Muscle of back (tissue), 11 donors: Measurements from ENCODE around the gene PFDN5. TPM values are rescaled to one million over a fixed set of nuclear protein-coding genes. Genes with fewer than 3 reads are reported as not detected.

Experiments
- DNase-seq, 3 donors: peaks; one replicate each; pipeline versions ENCODE4 v3.0.0 to v3.0.0-alpha.2; 2013
- polyA plus RNA-seq, 10 donors: library from polyadenylated mRNA; unstranded; fragments of 120-200 nt; gene quantifications; one replicate each; pipeline ENCODE4 v1.2.1, GENCODE V29; 2013; ENCODE audit not compliant: insufficient read length in 10 of 10

Gene PFDN5
- polyA plus RNA-seq, 10 donors, result 481 to 551 (median 501) TPM

DNA sequence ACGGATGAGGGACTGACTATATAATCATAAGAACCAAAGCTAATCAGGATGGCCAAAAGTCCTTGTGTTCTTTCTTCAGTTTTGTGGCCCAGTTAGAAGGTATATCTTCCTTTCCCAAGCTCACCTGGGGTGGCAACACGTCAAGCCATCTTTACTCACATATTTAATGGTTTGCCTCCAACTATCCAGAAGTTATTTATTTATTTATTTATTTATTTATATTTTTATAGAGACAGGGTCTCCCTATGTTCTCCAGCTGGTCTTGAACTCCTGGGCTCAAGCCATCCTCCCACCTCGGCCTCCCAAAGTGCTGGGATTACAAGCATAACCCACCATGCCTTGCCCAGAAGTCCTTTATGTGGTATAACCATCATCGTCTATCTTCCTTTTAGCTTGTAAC lies 52.6 kb downstream of the PFDN5 start:
- no peak for DNase-seq

Other genes with a start within 250 kb of the PFDN5 start
- gene TNS2, start 245.5 kb upstream of the PFDN5 start, polyA plus RNA-seq, result 100 to 1,000 TPM in 3 of 10 donors, 10 to 100 TPM in 7; 60.2 to 137 (median 84.2) TPM
- gene SPRYD3, start 216.2 kb upstream of the PFDN5 start, polyA plus RNA-seq, result 10 to 100 TPM; 15.9 to 22.3 (median 18.3) TPM
- gene IGFBP6, start 197.9 kb upstream of the PFDN5 start, polyA plus RNA-seq, result 100 to 1,000 TPM in 6 of 10 donors, 10 to 100 TPM in 4; 39.4 to 236 (median 105) TPM
- under 1 TPM in 8 of 10 donors, not detected in 2; 0.12 to 0.45 (median 0.22) TPM for gene SOAT2, start 192.1 kb upstream of the PFDN5 start, polyA plus RNA-seq
- gene ZNF740, start 114.8 kb upstream of the PFDN5 start, polyA plus RNA-seq, result 10 to 100 TPM; 25.0 to 36.7 (median 28.3) TPM
- gene CSAD, start 114.6 kb upstream of the PFDN5 start, polyA plus RNA-seq, result 10 to 100 TPM; 18.5 to 75.7 (median 28.7) TPM
- 1 to 10 TPM in 5 of 10 donors, under 1 TPM in 5; 0.46 to 5.6 (median 0.93) TPM for gene ITGB7, start 88.3 kb upstream of the PFDN5 start, polyA plus RNA-seq
- 10 to 100 TPM; 17.8 to 45.7 (median 26.1) TPM for gene RARG, start 63.3 kb upstream of the PFDN5 start, polyA plus RNA-seq
- 1 to 10 TPM; 3.6 to 8.6 (median 5.2) TPM for gene ESPL1, start 27.2 kb upstream of the PFDN5 start, polyA plus RNA-seq
- gene MYG1, start 4.2 kb downstream of the PFDN5 start, polyA plus RNA-seq, result 10 to 100 TPM; 30.5 to 40.3 (median 33.3) TPM
- 10 to 100 TPM; 44.1 to 68.4 (median 49.4) TPM for gene AAAS, start 26.1 kb downstream of the PFDN5 start, polyA plus RNA-seq
- under 1 TPM in 5 of 10 donors, not detected in 5; 0.10 to 0.22 (median 0.20) TPM for gene SP7, start 40.8 kb downstream of the PFDN5 start, polyA plus RNA-seq
- 10 to 100 TPM; 31.0 to 46.7 (median 40.0) TPM for gene SP1, start 84.6 kb downstream of the PFDN5 start, polyA plus RNA-seq
- under 1 TPM in 2 of 10 donors, not detected in 8; 0.28 to 0.60 TPM for gene AMHR2, start 128.3 kb downstream of the PFDN5 start, polyA plus RNA-seq
- gene PRR13, start 146.2 kb downstream of the PFDN5 start, polyA plus RNA-seq, result 10 to 100 TPM; 39.2 to 58.4 (median 49.0) TPM
- gene PCBP2, start 156.6 kb downstream of the PFDN5 start, polyA plus RNA-seq, result 100 to 1,000 TPM; 505 to 651 (median 595) TPM
- 10 to 100 TPM; 10.1 to 25.7 (median 13.5) TPM for gene MAP3K12, start 203.9 kb downstream of the PFDN5 start, polyA plus RNA-seq
- gene TARBP2, start 205.7 kb downstream of the PFDN5 start, polyA plus RNA-seq, result 10 to 100 TPM; 18.7 to 30.2 (median 22.3) TPM
- 1 to 10 TPM in 3 of 10 donors, under 1 TPM in 2, not detected in 5; 0.28 to 1.7 (median 1.0) TPM for gene NPFF, start 211.9 kb downstream of the PFDN5 start, polyA plus RNA-seq